ENCODE data around the gene ZBTB32.
A peak's percentile ranks its signal among the peaks of the same experiment; 100 is the strongest.
"Not testable (repeated sequence)": the region's sequence is repeated elsewhere in the genome, so short reads cannot be mapped to it uniquely, and the experiment has no call there.

The ZBTB32 gene, protein sequence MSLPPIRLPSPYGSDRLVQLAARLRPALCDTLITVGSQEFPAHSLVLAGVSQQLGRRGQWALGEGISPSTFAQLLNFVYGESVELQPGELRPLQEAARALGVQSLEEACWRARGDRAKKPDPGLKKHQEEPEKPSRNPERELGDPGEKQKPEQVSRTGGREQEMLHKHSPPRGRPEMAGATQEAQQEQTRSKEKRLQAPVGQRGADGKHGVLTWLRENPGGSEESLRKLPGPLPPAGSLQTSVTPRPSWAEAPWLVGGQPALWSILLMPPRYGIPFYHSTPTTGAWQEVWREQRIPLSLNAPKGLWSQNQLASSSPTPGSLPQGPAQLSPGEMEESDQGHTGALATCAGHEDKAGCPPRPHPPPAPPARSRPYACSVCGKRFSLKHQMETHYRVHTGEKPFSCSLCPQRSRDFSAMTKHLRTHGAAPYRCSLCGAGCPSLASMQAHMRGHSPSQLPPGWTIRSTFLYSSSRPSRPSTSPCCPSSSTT

DNA sequence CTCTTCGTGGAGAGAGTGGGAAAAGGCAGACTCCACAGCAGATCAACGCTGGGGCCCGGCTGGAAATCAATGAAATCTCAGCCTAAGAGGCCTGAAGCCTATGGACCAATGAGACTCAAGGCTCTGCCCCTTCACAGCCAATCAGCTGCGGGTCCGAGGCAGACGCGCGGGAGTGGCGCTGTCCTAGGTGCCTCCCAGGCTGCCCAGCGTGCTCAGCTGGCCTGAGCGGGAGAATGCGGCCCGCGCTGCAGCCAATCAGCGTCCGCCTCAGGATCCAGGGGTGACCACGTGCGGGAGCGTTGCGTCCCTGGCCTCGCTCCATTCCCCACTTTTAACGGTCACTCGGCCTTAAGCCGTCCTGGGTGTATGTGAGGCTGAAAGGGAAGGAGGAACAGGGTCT is at the start of gene ZBTB32:
TSS of gene ZBTB32 (plus strand) at position 341 of the 400 bp plus-strand sequence. CDS start 10,069 bp downstream, outside the sequence.
- DNase-seq (ENCODE audit: low spot score), result no peak

DNA sequence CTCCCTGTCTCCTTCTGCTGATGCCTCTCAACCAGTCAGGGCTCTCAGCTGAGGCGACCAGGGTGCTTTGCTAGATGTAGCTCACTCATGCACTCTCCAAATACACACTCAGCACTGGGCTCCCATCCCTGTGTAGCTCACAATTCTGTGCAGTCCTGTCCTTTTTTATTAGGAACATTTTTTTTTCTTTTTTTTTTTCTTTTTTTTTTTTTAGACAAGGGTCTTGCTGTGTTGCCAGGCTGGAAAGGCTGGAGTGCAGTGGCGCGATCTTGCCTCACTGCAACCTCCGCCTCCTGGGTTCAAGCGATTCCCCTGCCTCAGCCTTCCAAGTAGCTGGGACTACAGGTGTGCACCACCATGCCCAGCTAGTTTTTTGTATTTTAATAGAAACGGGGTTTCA is 49.5 kb upstream of the ZBTB32 start:
- DNase-seq (ENCODE audit: low spot score), result not testable (repeated sequence)

DNA sequence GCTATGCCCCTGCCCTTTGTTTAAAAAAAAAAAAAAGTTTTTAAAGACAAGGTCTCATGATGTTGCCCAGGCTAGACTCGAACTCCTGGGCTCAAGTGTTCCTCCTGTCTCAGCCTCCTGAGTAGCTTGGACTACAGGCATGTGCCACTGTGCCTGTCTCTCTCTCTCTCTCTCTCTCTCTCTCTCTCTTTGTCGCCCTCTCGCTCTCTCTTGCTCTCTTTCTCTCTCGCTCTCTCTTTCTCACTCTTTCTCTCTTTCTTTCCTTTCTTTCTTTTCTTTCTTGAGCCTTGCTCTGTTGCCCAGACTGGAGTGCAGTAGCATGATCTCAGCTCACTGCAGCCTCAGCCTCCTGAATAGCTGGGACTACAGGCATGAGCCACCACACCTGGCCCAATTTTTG is 48.8 kb upstream of the ZBTB32 start:
- DNase-seq (ENCODE audit: low spot score), result no peak

DNA sequence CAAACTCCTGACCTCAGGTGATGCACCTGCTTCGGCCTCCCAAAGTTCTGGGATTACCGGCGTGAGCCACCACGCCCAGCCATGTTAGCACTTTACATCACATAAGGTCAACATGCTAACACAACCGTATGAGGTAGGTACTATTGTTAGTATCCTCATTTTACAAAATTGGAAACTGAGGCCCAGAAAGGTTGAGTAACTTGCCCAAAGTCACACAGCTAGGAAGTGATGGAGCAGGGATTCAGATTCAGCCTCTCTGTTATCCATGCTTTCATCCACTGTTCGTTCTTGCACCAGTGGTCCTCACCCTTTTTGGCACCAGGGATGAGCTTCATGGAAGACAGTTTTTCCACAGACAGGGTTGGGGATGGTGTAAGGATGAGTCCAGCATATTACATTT is 47.7 kb upstream of the ZBTB32 start:
- DNase-seq (ENCODE audit: low spot score), result no peak

DNA sequence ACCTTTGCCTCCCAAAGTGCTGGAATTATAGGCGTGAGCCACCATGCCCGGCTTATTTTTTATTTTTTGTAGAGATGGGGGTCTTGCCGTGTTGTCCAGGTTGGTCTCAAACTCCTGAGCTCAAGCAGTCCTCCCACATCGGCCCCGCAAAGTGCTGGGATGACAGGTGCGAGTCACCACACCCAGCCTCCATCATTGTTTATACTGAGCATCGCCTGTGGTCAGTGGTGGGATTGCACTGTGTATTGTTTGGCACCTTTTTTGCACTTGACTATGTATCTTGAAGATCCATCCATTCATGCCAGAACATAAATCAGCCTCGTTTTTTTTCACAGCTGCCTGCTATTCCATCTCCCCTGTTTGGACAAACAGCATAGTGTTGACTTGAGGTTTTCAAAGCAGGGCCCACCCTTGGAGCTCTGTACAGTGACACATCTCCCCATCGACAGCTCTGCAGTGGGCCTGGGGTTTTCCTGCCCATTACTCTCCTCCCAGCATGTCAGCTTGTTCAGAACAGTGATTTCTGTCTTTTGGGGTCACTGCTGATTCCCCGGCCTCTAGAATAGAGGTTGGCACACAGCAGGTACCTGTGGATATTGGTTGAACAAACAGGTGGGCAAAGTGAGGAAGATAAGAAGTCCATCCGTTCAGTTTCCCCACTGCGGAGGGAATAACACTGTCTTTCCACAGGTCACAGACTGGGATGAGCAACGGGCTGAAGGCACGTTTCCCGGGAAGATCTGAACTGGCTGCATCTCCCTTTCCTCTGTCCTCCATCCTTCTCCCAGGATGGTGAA is 46.3 kb upstream of the ZBTB32 start:
- no peak for DNase-seq (ENCODE audit: low spot score)

DNA sequence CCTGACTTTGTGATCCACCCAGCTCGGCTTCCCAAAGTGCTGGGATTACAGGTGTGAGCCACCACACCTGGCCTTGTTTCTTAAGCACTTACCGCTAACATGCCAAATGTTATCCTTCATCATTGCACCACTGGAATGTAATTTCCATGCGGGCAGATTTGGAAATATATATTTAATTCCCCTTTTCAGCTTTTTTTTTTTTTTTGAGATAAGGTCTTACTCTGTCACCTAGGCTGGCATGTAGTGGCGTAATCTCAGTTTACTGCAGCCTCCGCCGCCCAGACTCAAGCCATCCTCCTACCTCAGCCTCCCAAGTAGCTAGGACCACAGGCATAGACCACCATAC is 42.4 kb upstream of the ZBTB32 start:
- no peak for DNase-seq (ENCODE audit: low spot score)

DNA sequence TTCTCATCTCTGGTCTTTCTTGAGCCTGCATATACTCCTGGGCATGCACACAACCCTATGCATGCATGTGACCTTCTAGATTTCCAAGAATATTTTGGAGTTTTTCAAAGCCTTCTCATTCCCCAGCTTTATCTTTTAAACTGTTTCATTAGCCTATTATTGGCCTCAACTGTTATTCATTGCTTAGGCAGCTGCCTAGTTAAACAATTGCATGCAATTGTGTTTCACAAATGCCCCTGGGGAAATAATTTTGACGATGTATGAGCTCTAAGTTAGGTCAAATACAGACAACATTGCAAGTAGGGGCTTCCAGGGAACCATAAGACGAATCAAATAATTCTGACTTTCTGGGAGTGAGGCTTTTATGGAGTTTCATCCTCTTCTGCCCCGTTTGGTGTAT is 40.4 kb upstream of the ZBTB32 start:
- DNase-seq (ENCODE audit: low spot score), result no peak

DNA sequence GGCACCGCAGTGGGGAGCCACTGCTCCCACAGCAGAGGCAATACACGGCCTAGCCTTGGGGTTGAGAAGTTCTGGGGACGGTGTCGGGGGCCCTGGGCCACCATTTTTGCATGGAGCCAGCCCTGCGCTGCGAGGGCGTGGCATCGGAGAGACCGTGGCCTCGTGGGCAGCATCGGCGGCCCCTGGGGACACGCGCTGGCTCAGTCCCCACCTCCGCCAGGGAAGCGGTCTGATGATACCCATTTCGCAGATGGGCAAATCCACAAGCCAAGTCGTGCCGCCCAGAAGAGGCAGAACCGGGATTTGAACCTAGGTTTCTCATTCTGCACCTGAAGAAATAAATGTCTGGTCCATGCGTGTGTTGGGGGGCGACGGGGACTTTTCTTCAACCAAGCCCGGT is 39.2 kb upstream of the ZBTB32 start:
- DNase-seq (ENCODE audit: low spot score), result no peak

DNA sequence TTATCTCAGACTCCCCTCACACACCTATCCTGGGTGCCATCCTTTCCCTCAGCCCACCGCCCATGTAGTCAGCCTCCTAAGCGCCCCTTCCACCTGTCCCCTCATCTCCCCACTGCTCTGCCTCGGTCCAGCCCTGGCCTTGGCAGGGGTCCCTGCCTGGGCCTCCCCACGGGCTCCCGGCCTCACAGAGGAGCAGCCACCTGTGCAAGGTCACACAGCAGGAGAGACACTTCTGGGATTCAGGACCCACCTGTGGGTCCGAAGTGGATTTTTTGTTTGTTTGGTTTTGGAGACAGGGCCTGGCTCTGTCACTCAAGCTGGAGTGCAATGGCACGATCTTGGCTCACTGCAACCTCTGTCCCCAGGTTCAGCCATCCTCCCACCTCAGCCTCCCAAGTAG is 38.8 kb upstream of the ZBTB32 start:
- DNase-seq (ENCODE audit: low spot score), result no peak

DNA sequence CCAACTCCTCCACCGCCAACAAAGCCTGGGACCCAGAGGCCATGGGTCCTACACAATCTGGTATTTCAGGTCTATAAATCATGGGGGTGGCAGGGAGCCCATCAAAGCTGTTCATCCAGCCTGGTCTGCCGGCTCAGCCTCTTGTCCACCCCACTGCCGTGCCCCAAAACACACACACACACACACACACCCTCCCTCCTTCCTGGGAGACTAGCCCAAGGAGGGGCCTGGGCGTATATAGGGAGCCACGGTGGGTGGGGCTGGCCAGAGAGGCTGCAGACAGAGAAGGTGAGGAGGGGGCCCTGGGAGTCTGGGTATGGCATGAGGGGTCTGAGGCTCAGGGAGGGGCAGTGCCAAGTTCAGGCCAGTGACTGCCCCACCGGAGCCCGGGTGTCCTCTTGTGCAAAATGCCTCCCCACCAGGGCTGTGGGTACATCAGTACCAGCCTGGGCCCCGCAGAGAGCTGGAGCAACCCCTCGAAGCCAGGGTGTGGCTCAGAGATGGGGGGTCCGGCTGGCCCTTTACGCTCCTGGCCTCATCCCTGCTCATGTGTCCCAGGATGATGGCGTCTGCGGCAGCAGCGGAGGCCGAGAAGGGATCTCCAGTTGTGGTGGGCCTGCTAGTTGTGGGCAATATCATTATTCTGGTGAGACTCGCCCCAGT is 38.0 kb upstream of the ZBTB32 start, which contains the start of gene UPK1A:
TSS of gene UPK1A (plus strand) at position 267 of the 663 bp plus-strand sequence. CDS start at position 563, 296 bp downstream.
- DNase-seq (ENCODE audit: low spot score), result no peak

DNA sequence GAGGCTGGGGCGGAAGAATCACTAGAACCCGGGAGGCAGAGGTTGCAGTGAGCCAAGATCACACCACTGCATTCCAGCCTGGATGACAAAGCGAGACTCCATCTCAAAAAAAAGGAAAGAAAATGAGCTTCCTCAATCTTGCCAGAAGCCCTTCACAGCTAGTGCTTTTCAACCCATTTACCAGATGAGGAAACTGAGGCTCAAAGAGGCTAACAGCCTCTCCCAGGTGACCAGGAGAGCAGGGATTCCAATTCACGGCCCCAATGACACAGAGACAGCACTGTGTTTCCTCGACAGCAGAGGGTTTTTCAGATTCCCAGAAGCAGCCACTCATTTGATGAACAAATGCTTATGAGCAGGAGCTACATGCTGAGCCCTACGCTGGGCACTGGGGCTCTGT is 34.8 kb upstream of the ZBTB32 start:
- no peak for DNase-seq (ENCODE audit: low spot score)

DNA sequence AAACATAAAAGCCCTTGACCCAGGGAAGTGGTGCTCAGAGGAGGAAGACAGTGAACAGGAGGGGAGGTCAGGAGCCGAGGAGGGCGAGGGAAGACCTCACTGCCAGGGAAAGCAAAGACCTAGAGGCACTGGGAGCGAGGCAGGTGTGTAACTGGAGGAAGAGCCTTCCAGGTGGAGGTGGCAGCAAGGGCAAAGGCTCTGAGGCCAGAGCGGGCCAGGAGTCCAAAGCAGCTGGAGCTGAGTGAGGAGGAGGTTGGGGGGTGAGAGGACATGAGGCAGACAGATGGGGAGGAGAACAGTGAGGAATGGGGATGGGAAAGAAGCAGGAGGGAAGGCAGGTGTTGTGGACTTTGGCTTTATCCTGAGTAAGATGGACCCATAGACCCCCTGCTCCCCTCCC is 34.4 kb upstream of the ZBTB32 start:
- DNase-seq (ENCODE audit: low spot score), result no peak

DNA sequence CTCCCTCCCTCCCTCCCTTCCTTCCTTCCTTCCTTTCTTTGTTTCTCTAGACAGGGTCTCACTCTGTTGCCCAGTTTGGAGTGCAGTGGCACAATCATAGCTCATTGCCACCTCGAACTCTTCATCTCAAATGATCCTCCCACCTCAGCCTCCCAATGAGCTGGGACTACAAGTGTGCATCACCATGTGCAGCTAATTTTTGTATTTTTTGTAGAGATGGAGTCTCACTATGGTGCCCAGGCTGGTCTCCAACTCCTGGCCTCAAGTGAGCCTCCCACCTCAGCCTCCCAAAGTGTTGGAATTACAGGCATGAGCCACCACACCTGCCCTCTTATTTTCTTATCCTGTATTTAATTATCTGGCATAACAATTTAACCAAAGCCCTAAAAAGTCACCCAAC is 33.7 kb upstream of the ZBTB32 start:
- DNase-seq (ENCODE audit: low spot score), result no peak

DNA sequence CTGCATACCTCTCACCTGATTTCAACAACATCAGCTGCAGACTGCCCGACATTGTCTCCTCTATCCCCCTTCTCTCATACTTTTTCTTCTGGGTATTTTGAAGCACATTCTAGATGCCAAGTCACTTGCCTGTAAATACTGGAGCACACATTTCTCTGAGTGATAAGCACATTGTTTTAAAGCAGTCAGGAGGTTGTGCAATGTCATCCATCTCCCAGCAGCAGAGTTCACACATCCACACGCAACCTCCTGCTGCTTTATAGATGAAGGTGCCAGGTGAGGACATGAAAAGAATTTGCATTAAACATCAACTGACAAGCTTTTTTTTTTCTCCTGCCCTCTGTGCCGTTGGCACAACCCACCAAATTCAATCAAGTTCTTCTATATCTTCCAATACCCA is 32.5 kb upstream of the ZBTB32 start:
- no peak for DNase-seq (ENCODE audit: low spot score)

DNA sequence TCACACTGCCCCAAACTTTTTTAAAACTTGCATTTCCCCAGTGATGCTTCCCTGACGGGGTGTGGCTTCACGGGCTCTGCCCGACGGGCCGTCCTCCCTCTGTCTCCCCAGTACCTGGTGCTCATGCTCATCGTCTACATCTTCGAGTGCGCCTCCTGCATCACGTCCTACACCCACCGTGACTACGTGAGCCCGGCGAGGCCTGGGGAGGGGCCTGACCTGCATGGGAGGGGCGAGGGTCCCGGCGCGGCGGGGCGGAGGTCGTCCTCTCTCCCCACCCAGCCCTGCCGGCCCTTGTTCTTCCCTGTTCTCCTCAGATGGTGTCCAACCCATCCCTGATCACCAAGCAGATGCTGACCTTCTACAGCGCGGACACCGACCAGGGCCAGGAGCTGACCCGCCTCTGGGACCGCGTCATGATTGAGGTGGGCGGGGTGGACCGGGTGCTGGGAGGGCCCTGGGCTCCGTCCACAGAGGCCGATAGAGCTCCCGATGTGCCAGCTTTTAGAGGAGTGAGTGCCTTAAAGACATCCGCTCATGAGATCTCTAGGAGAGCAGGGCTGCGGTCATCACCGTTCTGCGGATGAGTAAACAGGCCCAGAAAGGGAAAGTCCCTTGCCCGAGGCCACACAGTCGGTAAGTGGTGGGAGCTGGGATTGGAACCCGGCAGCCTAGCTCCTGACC is 31.1 kb upstream of the ZBTB32 start:
- DNase-seq (ENCODE audit: low spot score), result no peak

DNA sequence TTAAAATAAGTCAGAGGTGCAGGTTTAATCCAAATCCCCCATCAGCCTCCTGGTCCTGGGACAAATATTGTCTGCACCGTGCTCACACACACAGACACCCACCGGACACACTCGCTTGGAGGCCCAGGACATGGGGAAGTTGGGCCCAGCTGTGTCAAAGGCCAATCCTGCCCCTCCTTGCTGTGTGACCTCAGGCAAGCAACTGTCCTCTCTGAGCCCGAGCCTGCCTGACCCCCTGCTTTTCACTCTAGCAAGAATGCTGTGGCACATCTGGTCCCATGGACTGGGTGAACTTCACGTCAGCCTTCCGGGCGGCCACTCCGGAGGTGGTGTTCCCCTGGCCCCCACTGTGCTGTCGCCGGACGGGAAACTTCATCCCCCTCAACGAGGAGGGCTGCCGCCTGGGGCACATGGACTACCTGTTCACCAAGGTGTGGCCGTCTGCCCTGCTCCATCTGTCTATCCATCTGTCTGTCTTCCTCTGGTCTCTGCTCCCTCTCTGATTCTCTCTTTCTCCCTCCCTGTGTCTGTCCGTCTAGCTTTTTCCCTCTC is 28.7 kb upstream of the ZBTB32 start:
- no peak for DNase-seq (ENCODE audit: low spot score)

DNA sequence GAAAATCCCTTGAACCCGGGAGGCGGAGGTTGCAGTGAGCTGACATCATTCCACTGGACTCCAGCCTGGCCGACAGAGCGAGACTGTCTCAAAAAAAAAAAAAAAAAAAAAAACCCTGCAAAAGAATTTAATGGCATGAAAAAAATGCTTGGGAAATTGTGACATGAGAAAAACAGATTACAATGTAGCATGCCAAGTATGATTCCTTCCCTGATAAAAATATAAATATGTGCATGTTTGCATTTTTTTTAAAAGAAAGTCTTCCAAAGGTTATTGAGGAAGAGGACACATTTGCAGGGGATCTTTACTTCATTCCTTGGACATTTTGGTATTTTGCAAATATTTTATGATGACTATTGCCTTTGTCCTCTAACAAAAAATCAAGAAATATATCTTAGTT is 14.5 kb upstream of the ZBTB32 start:
- DNase-seq (ENCODE audit: low spot score), result no peak

DNA sequence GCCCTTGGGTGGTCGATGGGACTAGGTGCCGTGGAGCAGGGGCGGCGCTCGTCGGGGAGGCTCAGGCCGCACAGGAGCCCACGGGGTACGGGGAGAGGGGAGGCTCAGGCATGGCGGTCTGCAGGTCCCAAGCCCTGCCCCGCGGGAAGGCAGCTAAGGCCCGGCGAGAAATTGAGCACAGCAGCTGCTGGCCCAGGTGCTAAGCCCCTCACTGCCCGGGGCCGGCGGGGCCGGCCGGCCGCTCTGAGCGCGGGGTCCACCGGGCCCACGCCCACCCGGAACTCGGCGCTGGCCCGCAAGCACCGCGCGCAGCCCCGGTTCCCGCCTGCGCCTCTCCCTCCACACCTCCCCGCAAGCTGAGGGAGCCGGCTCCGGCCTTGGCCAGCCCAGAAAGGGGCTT is 13.3 kb upstream of the ZBTB32 start:
- not testable (repeated sequence) for DNase-seq (ENCODE audit: low spot score)

DNA sequence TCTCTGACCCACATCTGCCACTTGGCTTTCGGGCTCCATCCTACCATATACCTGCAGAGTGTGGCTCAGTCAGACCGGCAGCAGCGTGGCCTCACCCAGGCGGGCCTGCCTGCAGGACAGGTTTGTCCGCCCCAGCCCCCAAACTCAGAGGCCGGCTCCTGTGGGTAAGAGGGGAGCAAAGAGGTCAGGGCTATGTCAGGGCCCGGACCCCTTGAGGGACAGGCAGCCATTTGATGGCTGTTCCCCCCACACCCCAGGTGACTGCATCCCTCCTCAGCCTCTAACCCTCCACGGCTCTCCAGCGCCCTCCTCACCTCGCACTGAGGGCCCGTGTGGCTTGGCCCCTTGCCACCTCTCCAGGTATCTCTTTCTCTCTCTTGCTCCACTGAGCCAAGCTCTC is 12.3 kb upstream of the ZBTB32 start:
- DNase-seq (ENCODE audit: low spot score), result no peak

DNA sequence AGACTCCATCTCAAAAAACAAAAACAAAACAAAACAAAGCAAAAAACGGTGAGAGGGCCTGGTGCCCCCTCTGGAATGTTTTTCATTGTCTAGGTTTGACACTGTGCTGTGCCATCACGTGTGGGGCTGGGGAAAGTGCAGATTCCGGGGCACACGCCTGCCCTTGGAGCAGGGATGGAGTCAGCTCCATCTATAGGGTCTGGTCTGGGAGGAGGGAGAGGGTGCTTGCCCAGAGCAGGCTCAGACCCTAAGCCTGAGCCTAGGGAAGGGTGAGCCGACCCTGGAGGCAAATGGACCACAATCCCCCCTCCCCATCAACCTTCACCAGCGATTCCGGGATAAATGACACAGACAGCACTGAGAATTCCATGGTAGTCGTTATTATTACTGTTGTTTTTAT is 10.9 kb upstream of the ZBTB32 start:
- no peak for DNase-seq (ENCODE audit: low spot score)

DNA sequence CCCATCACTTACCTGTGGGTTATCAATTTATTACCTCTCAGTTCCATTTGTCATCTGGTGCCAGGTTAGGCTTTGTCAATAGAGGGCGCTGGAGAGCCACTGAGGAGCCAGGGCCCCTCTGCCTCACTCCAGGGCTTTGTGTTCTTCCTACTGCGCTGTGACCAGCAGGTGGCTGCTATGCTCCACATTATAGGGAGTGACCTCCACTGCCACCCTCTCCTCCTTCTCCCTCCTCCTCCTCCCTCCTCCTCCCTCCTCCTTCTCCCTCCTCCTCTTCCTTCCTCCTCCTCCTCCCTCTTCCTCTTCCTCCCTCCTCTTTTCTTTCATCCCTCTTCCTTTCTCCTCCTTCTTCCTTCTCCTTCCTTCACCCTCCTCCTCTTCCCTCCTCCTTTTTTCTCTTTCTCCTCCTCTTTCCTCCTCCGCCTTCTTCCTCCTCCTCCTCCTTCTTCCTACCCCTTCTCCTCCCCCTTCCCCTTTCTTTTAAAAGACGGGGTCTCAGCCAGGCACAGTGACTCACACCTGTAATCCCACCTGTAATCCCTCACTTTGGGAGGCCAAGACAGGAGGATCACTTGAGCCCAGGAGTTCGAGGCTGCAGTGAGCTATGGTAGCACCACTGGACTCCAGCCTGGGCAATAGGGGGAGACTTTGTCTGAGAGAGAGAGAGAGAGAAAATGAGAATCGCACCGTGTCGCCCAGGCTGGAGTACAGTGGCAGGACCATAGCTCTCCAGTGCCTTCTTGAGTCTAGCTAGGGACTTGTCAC is 10.3 kb upstream of the ZBTB32 start:
- DNase-seq (ENCODE audit: low spot score), result peak; percentile 94

Data from pons (tissue), 1 donor.